Fibroblast of skin of right quadriceps (primary cell): ENCODE data around the gene TUBA4A.
"Not testable (repeated sequence)": the region's sequence is repeated elsewhere in the genome, so short reads cannot be mapped to it uniquely, and the experiment has no call there.

Source experiments
- DNase-seq: peaks from one replicate; pipeline ENCODE4 v3.0.0-alpha.2; 2013

TUBA4A gene

DNA sequence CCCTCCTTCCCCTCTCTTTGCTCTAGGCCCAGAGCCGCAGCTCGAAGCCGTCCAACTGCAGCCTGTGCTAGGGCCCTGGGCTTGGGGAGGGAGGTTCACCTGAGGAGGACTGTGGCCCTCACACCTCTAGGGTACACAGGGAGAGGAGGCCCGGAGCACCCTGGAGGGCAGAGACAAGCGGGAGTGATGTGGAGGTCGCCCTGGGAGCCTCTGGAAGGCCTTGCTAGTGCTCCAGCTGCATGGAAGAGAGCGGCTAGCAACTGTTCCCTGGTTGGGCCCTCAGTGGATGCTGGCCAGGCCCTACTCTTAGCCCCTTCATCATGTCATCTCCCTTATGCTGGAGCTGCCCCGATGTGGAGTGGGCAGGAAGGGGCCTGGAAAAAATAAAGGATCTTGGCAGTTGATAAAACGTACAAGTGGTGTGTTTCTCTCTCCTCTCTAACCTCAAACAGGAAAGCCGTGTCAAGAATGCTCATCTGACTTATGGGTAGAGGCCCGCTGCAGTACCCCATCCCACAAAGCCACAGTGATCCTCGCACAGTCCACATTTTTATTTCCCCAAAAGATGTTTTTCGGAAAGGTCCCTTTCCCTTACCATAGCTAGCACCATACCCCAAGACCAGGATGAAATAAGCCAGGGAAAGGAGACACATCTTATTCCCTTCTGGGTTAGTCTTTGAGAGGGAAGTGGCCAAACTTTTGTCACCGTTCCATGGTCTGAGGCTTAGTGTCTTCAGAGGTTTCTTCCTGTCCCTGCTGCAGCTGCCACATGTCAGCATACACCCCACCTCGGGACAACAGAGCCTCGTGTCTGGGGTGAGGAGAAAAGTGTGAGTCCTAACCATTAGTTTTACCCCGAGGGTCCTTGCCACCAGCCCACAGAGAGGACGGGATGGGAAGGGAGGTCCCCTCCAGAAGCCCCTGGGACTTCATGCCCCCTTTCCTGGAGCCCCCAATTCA lies 44.2 kb downstream of the TUBA4A start:
- DNase-seq, result no peak

DNA sequence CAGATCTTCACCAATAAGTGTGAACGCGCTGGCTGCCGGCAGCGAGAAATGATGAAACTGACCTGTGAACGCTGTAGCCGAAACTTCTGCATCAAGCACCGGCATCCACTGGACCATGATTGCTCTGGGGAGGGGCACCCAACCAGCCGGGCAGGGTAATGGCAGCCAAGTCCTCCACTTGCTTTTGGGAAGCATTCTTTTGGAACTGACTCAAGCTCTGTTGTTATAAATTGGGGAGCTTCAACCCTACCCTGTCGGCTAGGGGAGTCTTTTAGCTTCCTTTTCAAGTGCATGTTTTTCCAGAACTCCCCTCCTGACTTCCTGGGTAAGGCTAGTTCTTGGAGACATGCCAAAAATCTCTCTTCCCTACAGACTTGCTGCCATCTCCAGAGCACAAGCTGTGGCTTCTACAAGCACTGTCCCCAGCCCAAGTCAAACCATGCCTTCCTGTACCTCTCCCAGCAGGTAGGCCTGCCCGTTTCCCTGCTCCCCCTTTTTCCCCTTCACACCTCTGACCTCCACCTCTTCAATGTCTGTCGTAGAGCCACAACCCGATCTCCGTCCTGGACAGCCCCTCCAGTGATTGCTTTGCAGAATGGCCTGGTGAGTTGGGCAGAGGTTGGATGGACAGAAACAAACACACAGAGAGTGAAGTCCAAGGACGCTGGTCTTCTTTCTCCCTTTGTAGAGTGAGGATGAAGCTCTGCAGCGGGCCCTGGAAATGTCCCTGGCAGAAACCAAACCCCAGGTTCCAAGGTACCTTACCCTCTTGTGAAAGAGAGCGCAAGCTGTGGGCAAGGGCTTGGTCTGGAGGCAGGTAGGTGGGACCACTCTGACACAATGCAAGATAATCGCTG lies 45.6 kb downstream of the TUBA4A start:
- peak; percentile 25 for DNase-seq

DNA sequence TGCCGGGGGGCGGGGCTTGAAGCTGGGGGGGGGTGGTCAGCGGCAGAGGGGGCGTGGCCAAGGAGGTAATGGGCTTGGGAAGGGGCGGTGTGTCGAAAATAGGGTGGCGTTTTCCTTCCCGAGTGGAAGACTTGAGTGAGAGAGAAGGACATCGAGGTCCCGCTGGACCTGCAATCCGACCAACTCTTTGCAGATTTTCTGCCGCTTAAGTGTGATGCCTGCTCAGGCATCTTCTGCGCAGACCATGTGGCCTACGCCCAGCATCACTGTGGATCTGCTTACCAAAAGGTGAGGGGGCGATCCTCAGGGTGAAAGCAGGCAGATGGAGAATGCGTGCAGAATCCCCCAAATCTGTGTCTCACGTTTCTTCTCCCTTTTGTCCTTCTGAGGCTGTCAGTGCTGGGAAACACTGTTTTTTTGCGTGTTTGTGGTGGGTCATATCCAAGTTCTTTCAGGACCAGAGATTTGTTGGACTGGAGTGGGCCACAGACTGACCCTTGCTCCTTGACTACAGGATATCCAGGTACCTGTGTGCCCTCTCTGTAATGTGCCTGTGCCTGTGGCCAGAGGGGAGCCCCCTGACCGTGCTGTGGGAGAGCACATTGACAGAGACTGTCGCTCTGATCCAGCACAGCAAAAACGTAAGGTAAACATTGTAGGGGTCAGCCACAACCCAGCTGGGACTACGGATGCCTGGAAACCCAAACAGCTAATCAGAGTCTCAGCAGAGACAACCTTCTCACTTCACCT lies 46.4 kb downstream of the TUBA4A start:
- DNase-seq, result no peak

DNA sequence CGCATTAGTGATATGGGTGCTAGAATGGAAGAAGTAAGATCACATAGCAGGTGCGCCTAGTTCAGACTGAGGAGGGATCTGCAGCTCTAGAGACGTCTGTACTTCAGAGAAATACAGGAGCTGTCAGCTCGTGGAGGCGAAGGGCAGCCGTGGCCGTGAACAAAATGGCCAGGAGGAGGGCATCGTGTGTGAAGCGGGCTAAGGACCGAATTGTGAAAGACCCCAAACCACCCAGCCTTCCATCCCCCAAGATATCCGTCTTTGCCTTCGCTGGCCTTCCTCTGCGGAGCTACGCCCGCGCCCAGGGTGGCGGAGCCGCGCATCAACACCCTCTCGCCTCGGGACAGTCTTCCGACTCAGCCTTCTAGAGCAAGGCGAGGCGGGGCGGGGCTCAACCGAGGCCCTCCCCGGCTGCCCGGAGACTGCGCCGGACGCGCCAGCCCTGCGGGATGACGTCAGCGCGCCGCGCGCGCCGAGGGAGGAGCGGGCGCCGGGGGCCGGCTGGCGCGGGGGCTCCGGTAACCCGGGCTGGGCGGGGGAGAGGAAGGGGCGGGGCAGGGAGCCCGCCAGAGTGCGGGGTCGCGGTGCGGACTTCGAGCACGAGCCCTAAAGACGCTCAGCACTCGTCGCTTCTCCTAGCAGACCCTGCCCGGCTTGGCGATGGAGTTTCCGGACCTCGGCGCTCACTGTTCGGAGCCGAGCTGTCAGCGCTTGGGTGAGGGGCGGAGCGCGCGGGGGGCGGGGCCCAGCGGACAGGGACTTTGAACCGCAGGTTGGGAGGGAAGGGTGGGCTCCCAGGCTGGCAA lies 47.2 kb downstream of the TUBA4A start, which contains the start of gene ZFAND2B:
Gene ZFAND2B (plus strand): TSS at position 455 of the 806 bp plus-strand sequence. CDS start 206 bp downstream, at position 661.
- peak; percentile 94 for DNase-seq

DNA sequence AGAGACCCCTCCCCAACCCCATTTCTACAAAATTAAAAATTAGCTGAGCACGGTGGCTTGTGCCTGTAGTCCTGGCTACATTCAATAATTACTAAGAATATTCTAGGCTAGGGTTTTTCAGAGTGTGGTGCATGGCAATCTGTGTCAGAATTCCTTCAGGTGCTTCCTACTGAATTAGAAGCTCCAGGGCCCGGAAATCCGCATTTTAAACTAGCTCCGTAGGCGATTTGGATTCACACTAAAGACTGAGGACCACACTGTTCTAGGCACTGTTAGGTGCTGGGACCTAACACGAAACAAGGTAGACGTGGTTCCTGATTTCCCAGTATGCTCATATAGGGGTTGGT lies 47.8 kb downstream of the TUBA4A start:
- no peak for DNase-seq

DNA sequence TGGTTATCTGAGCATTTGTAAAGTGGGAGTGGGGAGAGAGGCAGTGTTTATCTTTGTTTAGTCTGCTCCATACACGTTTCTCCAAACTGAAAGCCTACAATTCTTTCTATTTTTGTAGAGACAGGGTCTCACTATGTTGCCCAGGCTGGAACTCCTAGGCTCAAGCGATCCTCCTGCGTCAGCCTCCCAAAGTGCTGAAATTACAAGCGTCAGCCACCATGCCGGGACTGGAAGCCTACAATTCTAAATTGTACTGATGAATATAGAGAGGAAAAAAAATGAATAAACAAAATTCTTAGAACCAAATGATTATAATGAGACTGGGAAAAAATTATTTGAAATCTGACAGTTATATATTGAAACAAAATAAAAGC lies 48.6 kb downstream of the TUBA4A start:
- no peak for DNase-seq

DNA sequence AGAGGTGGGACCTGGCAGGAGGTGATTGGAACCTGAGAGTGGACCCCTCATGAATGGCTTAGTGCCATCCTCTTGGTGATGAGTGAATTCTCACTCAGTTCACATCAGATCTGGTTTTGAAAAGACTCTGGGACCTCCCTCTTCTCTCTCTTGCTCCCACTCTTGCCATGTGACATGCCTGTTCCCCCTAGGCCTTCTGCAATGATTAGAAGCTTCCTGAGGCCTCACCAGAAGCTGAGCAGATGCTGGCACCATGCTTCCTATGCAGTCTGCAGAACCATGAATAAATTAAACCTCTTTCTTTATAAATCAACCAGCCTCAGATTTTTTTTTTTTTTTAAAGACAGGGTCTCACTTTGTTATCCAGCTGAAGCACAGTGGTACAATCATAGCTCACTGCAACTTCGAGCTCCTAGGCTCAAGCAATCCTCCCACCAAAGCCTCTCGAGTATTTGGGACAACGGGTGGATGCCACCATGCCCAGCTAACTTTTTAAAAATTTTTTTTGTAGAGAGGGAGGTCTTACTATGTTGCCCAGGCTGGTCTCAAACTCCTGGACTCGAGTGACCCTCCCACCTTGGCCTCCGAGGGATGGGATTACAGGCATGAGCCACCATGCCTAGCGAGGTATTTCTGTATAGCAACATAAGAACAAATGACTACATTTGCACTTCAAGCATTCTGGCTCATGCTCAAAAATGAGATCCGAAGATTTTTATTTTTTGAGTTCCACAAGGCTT lies 49.1 kb downstream of the TUBA4A start:
- DNase-seq, result no peak

DNA sequence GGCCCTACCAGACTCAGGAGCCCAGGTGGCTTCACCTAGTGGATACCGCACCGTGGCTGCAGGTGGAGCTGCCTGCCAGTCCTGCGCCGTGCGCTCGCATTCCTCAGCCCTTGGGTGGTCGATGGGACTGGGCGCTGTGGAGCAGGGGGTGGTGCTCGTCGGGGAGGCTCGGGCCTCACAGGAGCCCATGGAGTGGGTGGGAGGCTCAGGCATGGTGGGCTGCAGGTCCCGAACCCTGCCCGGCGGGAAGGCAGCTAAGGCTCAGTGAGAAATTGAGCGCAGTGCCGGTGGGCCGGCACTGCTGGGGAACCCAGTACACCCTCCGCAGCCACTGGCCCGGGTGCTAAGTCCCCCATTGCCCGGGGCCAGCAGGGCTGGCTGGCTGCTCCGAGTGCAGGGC lies 52.4 kb downstream of the TUBA4A start:
- not testable (repeated sequence) for DNase-seq

DNA sequence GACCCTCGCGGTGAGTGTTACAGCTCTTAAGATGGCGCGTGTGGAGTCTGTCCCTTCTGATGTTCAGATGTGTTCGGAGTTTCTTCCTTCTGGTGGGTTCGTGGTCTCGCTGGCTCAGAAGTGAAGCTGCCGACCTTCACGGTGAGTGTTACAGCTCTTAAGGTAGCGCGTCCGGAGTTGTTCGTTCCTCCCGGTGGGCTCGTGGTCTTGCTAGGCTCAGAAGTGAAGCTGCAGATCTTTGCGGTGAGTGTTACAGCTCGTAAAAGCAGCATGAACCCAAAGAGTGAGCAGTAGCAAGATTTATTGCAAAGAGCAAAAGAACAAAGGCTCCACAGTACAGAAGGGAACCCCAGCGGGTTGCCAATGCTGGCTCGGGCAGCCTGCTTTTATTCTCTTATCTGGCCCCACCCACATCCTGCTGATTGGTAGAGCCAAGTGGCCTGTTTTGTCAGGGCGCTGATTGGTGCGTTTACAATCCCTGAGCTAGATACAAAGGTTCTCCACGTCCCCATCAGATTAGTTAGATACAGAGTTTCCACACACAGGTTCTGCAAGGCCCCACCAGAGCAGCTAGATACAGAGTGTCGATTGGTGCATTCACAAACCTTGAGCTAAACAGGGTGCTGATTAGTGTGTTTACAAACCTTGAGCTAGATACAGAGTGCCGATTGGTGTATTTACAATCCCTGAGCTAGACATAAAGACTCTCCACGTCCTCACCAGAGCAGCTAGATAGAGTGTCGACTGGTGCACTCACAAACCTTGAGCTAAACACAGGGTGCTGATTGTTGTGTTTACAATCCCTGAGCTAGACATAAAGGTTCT lies 53.0 kb downstream of the TUBA4A start:
- not testable (repeated sequence) for DNase-seq
